Heart right ventricle (tissue), 16 donors: ENCODE data around the gene SLC26A6. TPM values are rescaled to one million over a fixed set of nuclear protein-coding genes. Genes with fewer than 3 reads are reported as not detected.
A peak's percentile ranks its signal among the peaks of the same experiment; 100 is the strongest.

Experiments used
- ATAC-seq, 8 donors: fragments of 200-7000 bp; cut with Tn5 transposase; one replicate each; pipeline ENCODE4 v1.9.1; 2020; ENCODE audit warnings: mild to moderate bottlenecking in 8 of 8, moderate library complexity in 8 of 8, moderate number of reproducible peaks in 1 of 8
- DNase-seq, 2 donors: peaks; one replicate each; pipeline ENCODE4 v3.0.0-alpha.2; 2020
- H3K27ac ChIP-seq, 10 donors: fragments of 200-600 bp; sonication (generic) in 2 of 10; one replicate each; pipeline versions ENCODE4 v1.5.0 to v1.8.0; 2020 to 2022; ENCODE audit warnings: mild to moderate bottlenecking in 3 of 10
- H3K27me3 ChIP-seq, 7 donors: fragments of 200-600 bp; one replicate each; pipeline ENCODE4 v1.8.0; 2021 to 2022; ENCODE audit warnings: mild to moderate bottlenecking in 2 of 7
- H3K36me3 ChIP-seq, 9 donors: fragments of 200-600 bp; sonication (generic) in 1 of 9; one replicate each; pipeline versions ENCODE4 v1.5.0 to v1.8.0; 2020 to 2022; ENCODE audit warnings: mild to moderate bottlenecking in 2 of 9
- H3K4me1 ChIP-seq, 9 donors: fragments of 200-600 bp; sonication (generic) in 1 of 9; one replicate each; pipeline versions ENCODE4 v1.5.0 to v1.8.0; 2020 to 2022; ENCODE audit warnings: mild to moderate bottlenecking in 4 of 9
- H3K4me3 ChIP-seq, 10 donors: fragments of 200-600 bp; sonication (generic) in 2 of 10; one replicate each; pipeline versions ENCODE4 v1.5.0 to v1.8.0; 2020 to 2022; ENCODE audit warnings: mild to moderate bottlenecking in 7 of 10, moderate library complexity in 2 of 10
- H3K9me3 ChIP-seq, 11 donors: fragments of 200-600 bp in 10 of 11; sonication (generic) in 2 of 11; one replicate each; pipeline versions ENCODE4 v1.5.0 to v1.8.0; 2013 to 2022; ENCODE audit warnings: mild to moderate bottlenecking in 2 of 11, control low read depth in 1 of 11, moderate library complexity in 1 of 11
- CTCF ChIP-seq, 9 donors: fragments of 200-600 bp; sonication (generic) in 2 of 9; IDR thresholded peaks; one replicate each; pipeline versions ENCODE4 v1.5.0 to v1.8.0; 2021 to 2022; ENCODE audit warnings: antibody characterized with exemption in 9 of 9, mild to moderate bottlenecking in 5 of 9, moderate library complexity in 1 of 9
- WGBS, 2 donors: extraction: QIAGEN DNeasy Blood & Tissue Kit; methylation state at CpG; one replicate each; pipeline ENCODE4 v1.1.7; 2013; ENCODE audit warnings: inconsistent platforms in 1 of 2; 5-methylcytosine and 5-hydroxymethylcytosine counted together
- intact Hi-C, 10 donors: fragments of 100-400 bp; cut with DNase I; formaldehyde crosslinking; loops; one replicate each; pipeline versions ENCODE4 v1.11.1 to v1.14.2; 2022
- polyA plus RNA-seq, 2 donors: library from polyadenylated mRNA; stranded (reverse); fragments of 200-250 nt; gene quantifications; one replicate each; pipeline ENCODE4 v1.2.3, GENCODE V29; 2013
- total RNA-seq, 10 donors: library from RNA; stranded (reverse); fragmentation: NEBNext Ultra II Directional in 3 of 10; extraction: Animal tissue kit (Norgen Biotek cat#: 25700) in 3 of 10; gene quantifications; one replicate each; pipeline versions ENCODE4 v1.2.1 to v1.2.4, GENCODE V29; 2021 to 2023
- donor health status: Arrhythmogenic right ventricular cardiomyopathy.
- donor health status: ischemic (EF 13 %, LVEDD 7.1; RV severe dilation, severe dysfunction).
- donor health status: healthy with polysubstance abuse.
- donor health status: DM: no; HTN: yes; CAD: no.
- donor health status: DM: no; HTN: no; CAD: no.
- donor health status: ischemic (EF 25% LVEDD 6.9; RV normal size, moderate dysfunction).
- donor health status: ischemic (EF 25% LVEDD 5.7; RV mildly dilated, moderate dysfunction).
- donor health status: healthy.
- donor health status: DM: yes; HTN: yes; CAD: no.
- donor health status: Ischemic cardiomyopathy.
- donor health status: ischemic (EF 35%, LVEDD 5.7; RV mildly dilated, moderate dysfunction).
- donor health status: nonischemic (EF 11% LVEDD 7.7; RV severe dilation, severe dysfunction).
- donor health status: DM: yes; HTN: yes; CAD: no.
- donor health status: PGD.
- donor health status: ischemic (EF 29% LVEDD 5.4; RV normal size, mild dysfunction).
- donor health status: nonischemic (EF 23%, LVEDD 6.1; RV moderate dilation, normal function).

Gene SLC26A6
- total and polyA plus RNA-seq, 12 donors: 5.2 to 25.4 (median 10.3) TPM

GRCh38 chr3:48598323-48599076 lies 36.8 kb downstream of the SLC26A6 start:
- intact Hi-C loops: loop anchor here in 1 of 10 donors (5.0 kb wide), 1 partner anchor 131 kb away; a partner anchor contains a TSS
- H3K36me3 ChIP-seq: peaks cover 15 to 61% (median 36%) of the 10 kb centered on the region in 9 donors
- H3K27ac ChIP-seq: peak overlapping the region; percentile 77 to 93 (median 86)
- H3K9me3 ChIP-seq: no peaks in the 10 kb centered on the region
- no peak for TF ChIP-seq CTCF (IDR thresholded peaks at IDR 0.05)
- H3K4me1 ChIP-seq: peaks cover 38 to 92% (median 73%) of the 10 kb centered on the region in 9 donors
- ATAC-seq (peak; percentile 70 to 89 (median 79)), DNase-seq (peak; percentile 50 to 77)
- H3K4me3 ChIP-seq: no peak overlapping the region
- H3K27me3 ChIP-seq: peaks cover 0 to 26% (median 0%) of the 10 kb centered on the region in 7 donors
- WGBS, 2 donors: 21 to 34% methylated on average over 5 of the region's 5 CpGs

GRCh38 chr3:48597408-48597800 lies 37.9 kb downstream of the SLC26A6 start:
- Histone ChIP-seq H3K27me3 (peaks cover 0 to 28% (median 0%) of the 10 kb centered on the region in 7 donors), H3K4me1 (peaks cover 38 to 85% (median 70%) of the 10 kb centered on the region in 9 donors), H3K27ac (peak overlapping the region; percentile 77 to 93 (median 86)), H3K4me3 (no peak overlapping the region), H3K36me3 (peaks cover 12 to 50% (median 25%) of the 10 kb centered on the region in 9 donors), H3K9me3 (no peaks in the 10 kb centered on the region)
- no peak for TF ChIP-seq CTCF (IDR thresholded peaks at IDR 0.05)
- ATAC-seq: peak in 2 of 8 donors; percentile 6 to 9
- 63 to 65% methylated on average over 6 of the region's 6 CpGs for WGBS, 2 donors
- intact Hi-C loops: loop anchor here in 1 of 10 donors (5.0 kb wide), 1 partner anchor 130 kb away; a partner anchor contains a TSS
- no peak for DNase-seq

GRCh38 chr3:48596676-48597407 lies 38.4 kb downstream of the SLC26A6 start:
- 69 to 74% methylated on average over 8 of the region's 8 CpGs for WGBS, 2 donors
- peaks cover 38 to 79% (median 70%) of the 10 kb centered on the region in 9 donors for H3K4me1 ChIP-seq
- H3K4me3 ChIP-seq: no peak overlapping the region
- TF ChIP-seq CTCF (IDR thresholded peaks at IDR 0.05): no peak
- no peak for DNase-seq
- no peaks in the 10 kb centered on the region for H3K9me3 ChIP-seq
- intact Hi-C loops: loop anchor here in 1 of 10 donors (5.0 kb wide), 1 partner anchor 130 kb away; a partner anchor contains a TSS
- peaks cover 0 to 28% (median 0%) of the 10 kb centered on the region in 7 donors for H3K27me3 ChIP-seq
- H3K27ac ChIP-seq: peak overlapping the region; percentile 77 to 93 (median 86)
- H3K36me3 ChIP-seq: peaks cover 12 to 45% (median 23%) of the 10 kb centered on the region in 9 donors
- peak in 1 of 8 donors; percentile 0 for ATAC-seq

GRCh38 chr3:48596157-48596556 lies 39.1 kb downstream of the SLC26A6 start:
- H3K36me3 ChIP-seq: peaks cover 8 to 38% (median 22%) of the 10 kb centered on the region in 9 donors
- WGBS, 2 donors: 72% methylated on average over 5 of the region's 5 CpGs
- DNase-seq (no peak), ATAC-seq (no peak)
- H3K4me3 ChIP-seq: no peak overlapping the region
- H3K27ac ChIP-seq: peak overlapping the region in 9 of 10 donors; percentile 21 to 93 (median 86)
- H3K27me3 ChIP-seq: peaks cover 0 to 28% (median 0%) of the 10 kb centered on the region in 7 donors
- peaks cover 37 to 72% (median 67%) of the 10 kb centered on the region in 9 donors for H3K4me1 ChIP-seq
- intact Hi-C loops: loop anchor here in 1 of 10 donors (5.0 kb wide), 1 partner anchor 129 kb away; a partner anchor contains a TSS
- H3K9me3 ChIP-seq: no peaks in the 10 kb centered on the region
- no peak for TF ChIP-seq CTCF (IDR thresholded peaks at IDR 0.05)
